ENCODE results near the gene TRAF3IP3. TPM values are rescaled to one million over a fixed set of nuclear protein-coding genes. Genes with fewer than 3 reads are reported as not detected.

Gene TRAF3IP3
- total and polyA plus RNA-seq, 2 of the 13 experiments (the other 11 are each of a cell fraction or from before 2014, with no cell fraction given): not detected

GRCh38 chr1:209783386-209783785, 27.5 kb downstream of the TRAF3IP3 start (continued):
- TF ChIP-seq, protein P1, sequence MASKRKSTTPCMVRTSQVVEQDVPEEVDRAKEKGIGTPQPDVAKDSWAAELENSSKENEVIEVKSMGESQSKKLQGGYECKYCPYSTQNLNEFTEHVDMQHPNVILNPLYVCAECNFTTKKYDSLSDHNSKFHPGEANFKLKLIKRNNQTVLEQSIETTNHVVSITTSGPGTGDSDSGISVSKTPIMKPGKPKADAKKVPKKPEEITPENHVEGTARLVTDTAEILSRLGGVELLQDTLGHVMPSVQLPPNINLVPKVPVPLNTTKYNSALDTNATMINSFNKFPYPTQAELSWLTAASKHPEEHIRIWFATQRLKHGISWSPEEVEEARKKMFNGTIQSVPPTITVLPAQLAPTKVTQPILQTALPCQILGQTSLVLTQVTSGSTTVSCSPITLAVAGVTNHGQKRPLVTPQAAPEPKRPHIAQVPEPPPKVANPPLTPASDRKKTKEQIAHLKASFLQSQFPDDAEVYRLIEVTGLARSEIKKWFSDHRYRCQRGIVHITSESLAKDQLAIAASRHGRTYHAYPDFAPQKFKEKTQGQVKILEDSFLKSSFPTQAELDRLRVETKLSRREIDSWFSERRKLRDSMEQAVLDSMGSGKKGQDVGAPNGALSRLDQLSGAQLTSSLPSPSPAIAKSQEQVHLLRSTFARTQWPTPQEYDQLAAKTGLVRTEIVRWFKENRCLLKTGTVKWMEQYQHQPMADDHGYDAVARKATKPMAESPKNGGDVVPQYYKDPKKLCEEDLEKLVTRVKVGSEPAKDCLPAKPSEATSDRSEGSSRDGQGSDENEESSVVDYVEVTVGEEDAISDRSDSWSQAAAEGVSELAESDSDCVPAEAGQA (IDR thresholded peaks at IDR 0.05; ENCODE audit: low read depth): no peak
- TF ChIP-seq, protein P1 (CRISPR knock-in tag; IDR thresholded peaks at IDR 0.05; ENCODE audit: borderline replicate concordance): no peak
- no peak for TF ChIP-seq NR2F6 (IDR thresholded peaks at IDR 0.05)
- no peak for TF ChIP-seq NR2F6 (CRISPR knock-in tag; IDR thresholded peaks at IDR 0.05)
- TF ChIP-seq BRF2 (CRISPR knock-in tag; IDR thresholded peaks at IDR 0.05): no peak
- no peak for TF ChIP-seq MAFK (conservative IDR thresholded peaks at IDR 0.05 in 1 of 2, IDR thresholded peaks at IDR 0.05 in 1 of 2; ENCODE audit: low read length in 2 of 2)

Data from HepG2 (cell line).